H1 (cell line): ENCODE results near the gene MS4A7. TPM values are rescaled to one million over a fixed set of nuclear protein-coding genes. Genes with fewer than 3 reads are reported as not detected.

Experiments used
- CTCF ChIA-PET: fragments of 300-600 bp; sonication (Branson Sonifier 250); formaldehyde crosslinking; loops from one replicate; lab custom pipeline; 2021; ENCODE audit not compliant: partially characterized antibody; lab: Charles Lee
- POLR2A ChIA-PET: fragments of 300-600 bp; sonication (Branson Sonifier 250); formaldehyde crosslinking; loops from one replicate; lab custom pipeline; 2021; ENCODE audit warnings: inconsistent platforms; ENCODE audit not compliant: partially characterized antibody; lab: Charles Lee
- DNase-seq, 2 experiments: peaks; one replicate each; pipeline versions ENCODE4 v3.0.0 to v3.0.0-alpha.2; 2010 to 2022; ENCODE audit warnings: low spot score in 2 of 2, low read depth in 1 of 2, mixed read lengths in 1 of 2
- FAIRE-seq: peaks from 2 replicates; lab custom pipeline; 2011; peaks lifted over from hg19 to GRCh38; lab: Jason Lieb, UNC
- H2AFZ ChIP-seq: 2 replicates; pipeline ENCODE4 v1.8.1; 2012; ENCODE audit warnings: low read length, inconsistent platforms
- H2AK5ac ChIP-seq: 2 replicates; pipeline ENCODE4 v1.6.1; 2013; ENCODE audit warnings: low read depth, low read length
- H2BK120ac ChIP-seq: replicated peaks from 2 replicates; pipeline ENCODE3; 2013; ENCODE audit warnings: low read depth, low read length, inconsistent platforms
- H2BK12ac ChIP-seq: 2 replicates; pipeline ENCODE4 v1.6.1; 2013; ENCODE audit warnings: low read depth, low read length
- H2BK15ac ChIP-seq: 2 replicates; pipeline ENCODE4 v1.6.1; 2013; ENCODE audit warnings: low read length
- H2BK20ac ChIP-seq: 2 replicates; pipeline ENCODE4 v1.6.1; 2013; ENCODE audit warnings: low read length
- H2BK5ac ChIP-seq: 2 replicates; pipeline ENCODE4 v1.6.1; 2013; ENCODE audit warnings: low read depth, low read length
- H3K14ac ChIP-seq: 2 replicates; pipeline ENCODE4 v1.6.1; 2013; ENCODE audit warnings: inconsistent platforms; ENCODE audit not compliant: insufficient read length
- H3K18ac ChIP-seq: 2 replicates; pipeline ENCODE4 v1.6.1; 2013; ENCODE audit warnings: low read length; ENCODE audit errors: extremely low read depth
- H3K23ac ChIP-seq: 2 replicates; pipeline ENCODE4 v1.6.1; 2013; ENCODE audit warnings: inconsistent platforms; ENCODE audit not compliant: insufficient read length
- H3K23me2 ChIP-seq: 2 replicates; pipeline ENCODE4 v1.6.1; 2013; ENCODE audit warnings: low read depth, low read length
- H3K27ac ChIP-seq: 2 replicates; pipeline ENCODE4 v1.6.1; 2011; ENCODE audit warnings: low read depth, low read length, inconsistent platforms
- H3K27me3 ChIP-seq, 4 experiments: replicated peaks in 1 of 4; 1 replicate in 1 of 4; 2 replicates in 3 of 4; pipeline versions ENCODE4 v1.6.1 to v1.8.1; 2011 to 2013; ENCODE audit warnings: low read length in 3 of 4, mild to moderate bottlenecking in 3 of 4, inconsistent platforms in 2 of 4, mixed read lengths in 2 of 4, moderate library complexity in 1 of 4; ENCODE audit not compliant: control insufficient read depth in 3 of 4, insufficient read depth in 3 of 4; ENCODE audit errors: extremely low read depth in 1 of 4
- H3K36me3 ChIP-seq, 4 experiments: 2 replicates each; pipeline versions ENCODE4 v1.6.1 to v1.8.1; 2011 to 2013; ENCODE audit warnings: mild to moderate bottlenecking in 4 of 4, low read length in 3 of 4, moderate library complexity in 2 of 4, control low read depth in 1 of 4, inconsistent platforms in 1 of 4; ENCODE audit not compliant: insufficient read depth in 4 of 4, control insufficient read depth in 2 of 4
- H3K4ac ChIP-seq: replicated peaks from 2 replicates; pipeline ENCODE3; 2013; ENCODE audit warnings: low read length, low read depth, mixed read lengths, inconsistent platforms; ENCODE audit not compliant: insufficient read length
- H3K4me1 ChIP-seq, 4 experiments: replicated peaks in 1 of 4; 1 replicate in 1 of 4; 2 replicates in 3 of 4; pipeline versions ENCODE4 v1.6.1 to v1.8.1; 2011 to 2013; ENCODE audit warnings: low read length in 3 of 4, inconsistent platforms in 2 of 4, mixed read lengths in 1 of 4; ENCODE audit not compliant: insufficient read depth in 4 of 4, control insufficient read depth in 3 of 4
- H3K4me2 ChIP-seq, 2 experiments: 2 replicates each; pipeline versions ENCODE4 v1.6.1 to v1.8.1; 2011 to 2013; ENCODE audit warnings: low read depth in 2 of 2, low read length in 2 of 2, control low read depth in 1 of 2, inconsistent platforms in 1 of 2, mild to moderate bottlenecking in 1 of 2; ENCODE audit not compliant: insufficient read depth in 1 of 2
- H3K4me3 ChIP-seq, 4 experiments: fragments of 200-600, 300-600 bp in 1 of 4; sonication (generic), shearing (Covaris generic), sonication (Bioruptor Twin) in 1 of 4; 2 replicates each; pipeline versions ENCODE4 v1.5.1 to v1.8.1; 2011 to 2016; ENCODE audit warnings: low read length in 4 of 4, low read depth in 3 of 4, control low read depth in 2 of 4, inconsistent platforms in 2 of 4, mild to moderate bottlenecking in 2 of 4, mixed read lengths in 1 of 4, moderate library complexity in 1 of 4; ENCODE audit not compliant: insufficient read depth in 2 of 4; ENCODE audit errors: extremely low read depth in 1 of 4
- H3K56ac ChIP-seq: replicated peaks from 2 replicates; pipeline ENCODE3; 2013; ENCODE audit warnings: low read depth, mild to moderate bottlenecking, mixed read lengths, low read length, inconsistent platforms; ENCODE audit not compliant: insufficient read length
- H3K79me1 ChIP-seq: 2 replicates; pipeline ENCODE4 v1.6.1; 2013; ENCODE audit warnings: low read depth, low read length, control low read depth
- H3K79me2 ChIP-seq, 2 experiments: 2 replicates each; pipeline versions ENCODE4 v1.6.1 to v1.8.1; 2012 to 2013; ENCODE audit warnings: low read length in 2 of 2, mild to moderate bottlenecking in 2 of 2, inconsistent platforms in 1 of 2; ENCODE audit not compliant: insufficient read depth in 2 of 2, control insufficient read depth in 1 of 2
- H3K9ac ChIP-seq, 4 experiments: replicated peaks in 1 of 4; 1 replicate in 1 of 4; 2 replicates in 3 of 4; pipeline versions ENCODE4 v1.6.1 to v1.8.1; 2011 to 2013; ENCODE audit warnings: low read depth in 3 of 4, low read length in 3 of 4, control low read depth in 2 of 4, mild to moderate bottlenecking in 2 of 4, moderate library complexity in 2 of 4, inconsistent platforms in 1 of 4; ENCODE audit errors: extremely low read depth in 1 of 4
- H3K9me3 ChIP-seq, 2 experiments: 2 replicates each; pipeline versions ENCODE4 v1.6.1 to v1.8.1; 2012 to 2013; ENCODE audit warnings: mild to moderate bottlenecking in 2 of 2, moderate library complexity in 2 of 2, control low read depth in 1 of 2, inconsistent platforms in 1 of 2, low read depth in 1 of 2, low read length in 1 of 2, mixed read lengths in 1 of 2; ENCODE audit not compliant: insufficient read depth in 2 of 2
- H4K20me1 ChIP-seq, 2 experiments: replicated peaks in 1 of 2; 2 replicates each; pipeline versions ENCODE3 to v1.8.1; 2011 to 2013; ENCODE audit warnings: inconsistent platforms in 2 of 2, low read length in 2 of 2, mild to moderate bottlenecking in 1 of 2; ENCODE audit not compliant: insufficient read depth in 2 of 2, control insufficient read depth in 1 of 2
- H4K5ac ChIP-seq: 2 replicates; pipeline ENCODE4 v1.6.1; 2013; ENCODE audit warnings: low read length, low read depth, mixed read lengths, inconsistent platforms; ENCODE audit not compliant: insufficient read length
- H4K8ac ChIP-seq: 2 replicates; pipeline ENCODE4 v1.8.0; 2013; ENCODE audit warnings: mild to moderate bottlenecking, moderate library complexity, low read length, inconsistent platforms; ENCODE audit not compliant: insufficient read depth; ENCODE audit errors: extremely low read depth
- H4K91ac ChIP-seq: replicated peaks from 2 replicates; pipeline ENCODE3; 2013; ENCODE audit warnings: low read length, mixed read lengths, inconsistent platforms; ENCODE audit not compliant: insufficient read length
- NRF1 ChIP-seq: IDR thresholded peaks from 2 replicates; pipeline ENCODE4 v1.6.1; 2011; ENCODE audit warnings: mild to moderate bottlenecking, low read depth, low read length, improper control_type of control experiment
- TEAD4 ChIP-seq: IDR thresholded peaks from 2 replicates; pipeline ENCODE4 v1.6.1; 2012; ENCODE audit warnings: low read depth, low read length, inconsistent platforms, mixed read lengths
- WGBS, 2 experiments: shearing (Covaris generic) in 1 of 2; methylation state at CpG; one replicate each; pipeline versions ENCODE4 v1.1.6 to v1.1.7; 2013 to 2015; ENCODE audit warnings: low lambda C conversion rate in 2 of 2, mixed read lengths in 2 of 2, inconsistent platforms in 1 of 2, low coverage in 1 of 2, missing lambda C conversion rate in 1 of 2; ENCODE audit not compliant: insufficient replicate concordance in 2 of 2, insufficient coverage in 1 of 2, insufficient read length in 1 of 2; ENCODE audit errors: extremely low coverage in 1 of 2, missing lambda C conversion rate in 1 of 2; 5-methylcytosine and 5-hydroxymethylcytosine counted together
- polyA plus RNA-seq, 7 experiments: library from polyadenylated mRNA; depleted of rRNA in 3 of 7; stranded (reverse) in 5 of 7; unstranded in 2 of 7; fragments of >200 nt in 5 of 7; fragments of 200-250 nt in 2 of 7; gene quantifications; 1 replicate in 5 of 7; 2 replicates in 1 of 7; 4 replicates in 1 of 7; pipeline versions ENCODE4 v1.2.1 to v1.2.3, GENCODE V29; 2011 to 2013; ENCODE audit warnings: missing spikeins in 2 of 7, mixed read lengths in 2 of 7
- total RNA-seq: library from RNA; stranded (reverse); fragmentation: NEBNext Ultra II Directional; extraction: Animal tissue kit (Norgen Biotek cat#: 25700); gene quantifications from 2 replicates; pipeline ENCODE4 v1.2.1, GENCODE V29; 2021

The MS4A7 gene
- total and polyA plus RNA-seq, 2 of the 8 experiments (the other 6 are each of a cell fraction or from before 2014, with no cell fraction given) = not detected

DNA sequence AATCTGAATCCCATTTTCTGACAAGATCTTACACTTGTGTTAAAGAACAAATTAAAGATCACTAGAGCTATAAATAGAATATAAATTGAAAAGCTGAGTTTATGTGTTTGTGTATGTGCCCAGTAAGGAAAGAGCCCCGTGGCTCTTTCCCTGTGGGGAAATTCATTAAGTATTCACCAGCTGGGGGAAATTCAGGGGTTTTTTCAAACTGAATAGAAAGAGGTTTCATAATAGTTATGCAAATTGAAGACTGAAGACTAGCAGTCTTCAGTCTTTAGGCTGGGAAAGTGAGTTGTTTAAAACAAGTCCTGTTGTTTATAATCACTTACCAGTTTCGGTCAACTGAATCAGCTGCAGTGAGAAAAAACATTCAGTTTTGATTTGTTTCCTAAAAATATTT, 11.3 kb upstream of the MS4A7 start:
- H4K20me1 ChIP-seq = no peaks in the 10 kb centered on the region
- H2BK5ac ChIP-seq = no peak overlapping the region
- H3K4me1 ChIP-seq = peaks cover 0 to 15% (median 4%) of the 10 kb centered on the region in 4 experiments; a peak in 4 of 7 replicates
- no peak overlapping the region for H3K56ac ChIP-seq
- no peaks in the 10 kb centered on the region for H3K23me2 ChIP-seq
- DNase-seq = no peak
- H3K4me3 ChIP-seq = peak overlapping the region in 1 of 4 experiments; percentile 17; a peak in 1 of 8 replicates
- H4K8ac ChIP-seq = no peak overlapping the region
- no peaks in the 10 kb centered on the region for H3K27me3 ChIP-seq
- no peak for FAIRE-seq
- ChIA-PET CTCF (interaction anchor here (0.7 to 13.3 kb wide), 5 partner anchors 21 to 252 kb away, joined by 3 to 115 read pairs (median 3); no protein-coding TSS in a partner anchor), POLR2A (no interaction called here)
- no peak overlapping the region; the same call in 1 of the 2 replicates for H3K18ac ChIP-seq
- H3K36me3 ChIP-seq = no peaks in the 10 kb centered on the region
- H3K79me2 ChIP-seq = no peaks in the 10 kb centered on the region
- no peak overlapping the region for H3K14ac ChIP-seq
- H2BK15ac ChIP-seq = no peak overlapping the region
- H3K9me3 ChIP-seq = peaks cover 0 to 4% of the 10 kb centered on the region in 2 experiments; a peak in 2 of 4 replicates
- no peak overlapping the region for H3K4me2 ChIP-seq
- H4K91ac ChIP-seq = no peak overlapping the region
- no peak overlapping the region for H3K27ac ChIP-seq
- no peak overlapping the region for H3K23ac ChIP-seq
- H3K4ac ChIP-seq = no peak overlapping the region
- H3K9ac ChIP-seq = no peak overlapping the region
- no peak overlapping the region for H2BK12ac ChIP-seq
- peak overlapping the region; percentile 82 for H4K5ac ChIP-seq
- WGBS, 2 experiments = 47% methylated on average over 2 of the region's 2 CpGs; no CpG with 5 or more reads in 1 of the 2 experiments
- no peak overlapping the region for H2BK120ac ChIP-seq
- H2AFZ ChIP-seq = no peak overlapping the region
- no peak overlapping the region for H2AK5ac ChIP-seq
- no peak overlapping the region for H2BK20ac ChIP-seq
- no peaks in the 10 kb centered on the region for H3K79me1 ChIP-seq
- TF ChIP-seq TEAD4 (no peak), NRF1 (no peak)
